Endothelial cell of umbilical vein (primary cell): ENCODE data around the gene DGKG. TPM values are rescaled to one million over a fixed set of nuclear protein-coding genes. Genes with fewer than 3 reads are reported as not detected.

Source experiments
- BruUV-seq: library from RNA; stranded (reverse); fragments of 400-500 nt; replicated peaks from 2 replicates; lab custom pipeline; 2021; lab: Mats Ljungman, UMichigan
- CTCF ChIA-PET: fragments of 300-600, 350-600 bp; sonication (Branson Sonifier 250); formaldehyde crosslinking; loops from one replicate; lab custom pipeline; 2021; ENCODE audit warnings: antibody characterized with exemption, inconsistent platforms; lab: Charles Lee
- POLR2A ChIA-PET: fragments of 300-600, 350-600 bp; sonication (Branson Sonifier 250); formaldehyde crosslinking; loops from one replicate; lab custom pipeline; 2021; ENCODE audit warnings: antibody characterized with exemption, inconsistent platforms; lab: Charles Lee
- DNase-seq: peaks from one replicate; pipeline ENCODE4 v3.0.0-alpha.2; 2011; ENCODE audit warnings: low read depth, low spot score
- FAIRE-seq: peaks from 2 replicates; lab custom pipeline; 2011; peaks lifted over from hg19 to GRCh38; lab: Jason Lieb, UNC
- H2AFZ ChIP-seq: 2 replicates; pipeline ENCODE4 v1.6.0; 2012; ENCODE audit warnings: low read depth, low read length, control low read depth, inconsistent platforms
- H3K27ac ChIP-seq: 2 replicates; pipeline ENCODE4 v1.5.1; 2011; ENCODE audit warnings: low read depth, mild to moderate bottlenecking, control low read depth, low read length, moderate library complexity; ENCODE audit not compliant: insufficient read depth
- H3K27me3 ChIP-seq, 2 experiments: 2 replicates each; pipeline versions ENCODE4 v1.6.0 to v1.6.1; 2011; ENCODE audit warnings: low read length in 2 of 2, mixed read lengths in 1 of 2; ENCODE audit not compliant: control insufficient read depth in 2 of 2, insufficient read depth in 2 of 2
- H3K36me3 ChIP-seq, 2 experiments: 2 replicates in 1 of 2; 3 replicates in 1 of 2; pipeline ENCODE4 v1.5.1; 2011; ENCODE audit warnings: low read length in 2 of 2, mild to moderate bottlenecking in 1 of 2, moderate library complexity in 1 of 2; ENCODE audit not compliant: control insufficient read depth in 2 of 2, insufficient read depth in 2 of 2; ENCODE audit errors: extremely low read depth in 1 of 2
- H3K4me1 ChIP-seq: 3 replicates; pipeline ENCODE4 v1.5.1; 2011; ENCODE audit warnings: mild to moderate bottlenecking, low read length; ENCODE audit not compliant: control insufficient read depth, insufficient read depth; ENCODE audit errors: extremely low read depth
- H3K4me2 ChIP-seq: 2 replicates; pipeline ENCODE4 v1.6.1; 2011; ENCODE audit warnings: low read length, control low read depth, mixed read lengths; ENCODE audit not compliant: insufficient read depth
- H3K4me3 ChIP-seq, 3 experiments: fragments of 200-600 bp in 1 of 3; sonication (generic), shearing (Covaris generic) in 1 of 3; replicated peaks in 1 of 3; 2 replicates each; pipeline ENCODE4 v1.5.1; 2011 to 2016; ENCODE audit warnings: control low read depth in 3 of 3, low read length in 3 of 3, mild to moderate bottlenecking in 2 of 3, inconsistent platforms in 1 of 3, low read depth in 1 of 3, moderate library complexity in 1 of 3; ENCODE audit not compliant: insufficient read depth in 1 of 3
- H3K79me2 ChIP-seq: 2 replicates; pipeline ENCODE4 v1.6.0; 2012; ENCODE audit warnings: low read length, inconsistent platforms; ENCODE audit not compliant: control insufficient read depth, insufficient read depth
- H3K9ac ChIP-seq: replicated peaks from 2 replicates; pipeline ENCODE3; 2011; ENCODE audit warnings: low read length, control low read depth; ENCODE audit not compliant: insufficient read depth; ENCODE audit errors: extremely low read depth
- H3K9me1 ChIP-seq: replicated peaks from 3 replicates; pipeline ENCODE4 v1.6.0; 2011; ENCODE audit warnings: mild to moderate bottlenecking, low read length; ENCODE audit not compliant: control insufficient read depth, insufficient read depth; ENCODE audit errors: extremely low read depth
- H3K9me3 ChIP-seq: replicated peaks from 2 replicates; pipeline ENCODE4 v1.5.1; 2012; ENCODE audit warnings: low read length, inconsistent platforms; ENCODE audit not compliant: control insufficient read depth, insufficient read depth
- H4K20me1 ChIP-seq: replicated peaks from 2 replicates; pipeline ENCODE3; 2011; ENCODE audit warnings: mild to moderate bottlenecking, low read length; ENCODE audit not compliant: control insufficient read depth, insufficient read depth; ENCODE audit errors: extremely low read depth
- CTCF ChIP-seq, 2 donors: IDR thresholded peaks; 1 replicate in 1 of 2; 2 replicates in 1 of 2; pipeline ENCODE4 v1.5.1; 2011; ENCODE audit warnings: low read length in 2 of 2, mild to moderate bottlenecking in 2 of 2, moderate library complexity in 2 of 2, control low read depth in 1 of 2, inconsistent platforms in 1 of 2, low read depth in 1 of 2; ENCODE audit not compliant: insufficient read depth in 1 of 2; ENCODE audit errors: extremely low read depth in 1 of 2
- JUN ChIP-seq: IDR thresholded peaks from 2 replicates; pipeline ENCODE4 v1.6.1; 2011; ENCODE audit warnings: borderline replicate concordance, low read depth; ENCODE audit not compliant: insufficient read length, insufficient read depth
- MYC ChIP-seq: IDR thresholded peaks from one replicate; pipeline ENCODE4 v1.6.1; 2011; ENCODE audit warnings: mild to moderate bottlenecking, low read depth, low read length
- POLR2AphosphoS5 ChIP-seq: IDR thresholded peaks from 2 replicates; pipeline ENCODE4 v1.6.1; 2012; ENCODE audit warnings: low read depth, mild to moderate bottlenecking, control low read depth, low read length, moderate library complexity; ENCODE audit not compliant: insufficient read depth
- dilution Hi-C: fragments of 300-500 bp; cut with MboI; formaldehyde crosslinking; loops from one replicate; pipeline ENCODE4 v1.15.0; 2019; ENCODE audit warnings: low sequenced_read_pairs; ENCODE audit not compliant: extremely low pct_ligation_motif_present
- intact Hi-C: fragments of 100-400 bp; cut with micrococcal nuclease; formaldehyde crosslinking; loops from one replicate; pipeline ENCODE4 v1.10.0; 2022
- polyA plus RNA-seq, 4 experiments: library from polyadenylated mRNA; depleted of rRNA in 3 of 4; stranded (reverse) in 3 of 4; unstranded in 1 of 4; fragments of >200 nt; gene quantifications; 2 replicates each; pipeline versions ENCODE4 v1.2.1 to v1.2.3, GENCODE V29; 2011 to 2012; ENCODE audit warnings: missing spikeins in 1 of 4
- total RNA-seq: library from RNA; stranded (reverse); gene quantifications from 2 replicates; pipeline ENCODE4 v1.2.3, GENCODE V29; 2021

DGKG gene
- total and polyA plus RNA-seq, 2 donors (not counting 3 experiments of a cell fraction or from before 2014, with no cell fraction given) = not detected

- ChIA-PET POLR2A (no interaction called here), CTCF (no interaction called here)
- TF ChIP-seq MYC = no peak
- H3K9ac ChIP-seq = no peak overlapping the region
- no peak overlapping the region for H3K27ac ChIP-seq
- no peak overlapping the region for H3K4me3 ChIP-seq
- no peaks in the 10 kb centered on the region for H3K27me3 ChIP-seq
- no peaks in the 10 kb centered on the region for H4K20me1 ChIP-seq
- H3K79me2 ChIP-seq = no peaks in the 10 kb centered on the region
- H3K4me2 ChIP-seq = no peak overlapping the region
- no peak for FAIRE-seq
- dilution Hi-C loops = no loop called here
- BruUV-seq = no TSS peak
- H2AFZ ChIP-seq = no peak overlapping the region
- DNase-seq = no peak
- H3K4me1 ChIP-seq = no peaks in the 10 kb centered on the region
- H3K9me1 ChIP-seq = no peaks in the 10 kb centered on the region
- H3K9me3 ChIP-seq = no peaks in the 10 kb centered on the region
- intact Hi-C loops = no loop called here
- H3K36me3 ChIP-seq = no peaks in the 10 kb centered on the region
These were observed 12.3 kb upstream of the DGKG start for GRCh38 chr3:186374376-186374775.

DNA sequence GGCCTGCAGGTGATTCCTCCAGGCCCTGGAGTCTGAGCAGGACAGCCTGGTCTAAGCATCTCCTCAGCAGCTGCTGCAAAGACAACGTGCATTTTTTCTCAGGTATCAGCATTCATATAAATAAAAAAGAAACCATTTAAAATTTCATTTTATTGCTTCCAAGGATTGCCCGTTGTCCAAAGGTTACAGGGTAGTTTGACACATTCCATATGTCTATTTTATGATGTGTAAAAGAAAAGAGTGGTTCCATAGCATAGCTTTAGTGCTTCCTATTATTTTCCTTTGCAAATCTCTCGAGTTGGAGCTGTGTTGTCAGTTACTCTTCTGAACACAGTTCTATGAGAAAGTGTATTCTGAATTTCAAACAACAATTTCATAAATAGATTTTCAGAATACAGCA lies 7.2 kb upstream of the DGKG start:
- no peaks in the 10 kb centered on the region for H4K20me1 ChIP-seq
- dilution Hi-C loops (no loop called here), intact Hi-C loops (no loop called here)
- H3K4me3 ChIP-seq = no peak overlapping the region
- H3K27me3 ChIP-seq = peaks cover 5% of the 10 kb centered on the region in 2 experiments
- no peaks in the 10 kb centered on the region for H3K9me1 ChIP-seq
- H2AFZ ChIP-seq = no peak overlapping the region
- H3K9me3 ChIP-seq = no peaks in the 10 kb centered on the region
- H3K27ac ChIP-seq = no peak overlapping the region
- no peak overlapping the region for H3K4me2 ChIP-seq
- no peaks in the 10 kb centered on the region for H3K4me1 ChIP-seq
- no TSS peak for BruUV-seq
- FAIRE-seq = no peak
- no peak for TF ChIP-seq POLR2AphosphoS5
- no peak for TF ChIP-seq JUN
- no peak for TF ChIP-seq CTCF (IDR thresholded peaks at IDR 0.05; ENCODE audit: extremely low read depth in 1 of 2, insufficient read depth in 1 of 2, low read depth in 1 of 2, low read length in 2 of 2)
- no peak for DNase-seq
- H3K36me3 ChIP-seq = no peaks in the 10 kb centered on the region
- no peaks in the 10 kb centered on the region for H3K79me2 ChIP-seq
- no peak overlapping the region for H3K9ac ChIP-seq
- CTCF ChIA-PET = no interaction called here
- POLR2A ChIA-PET = no interaction called here
